HG03103 (cell line): ENCODE measurements around the gene IGSF10.

Experiments used
- ATAC-seq: cut with Tn5 transposase; IDR thresholded peaks from one replicate; pipeline ENCODE4 v1.9.1; 2021; ENCODE audit warnings: low read depth; ENCODE audit not compliant: unreplicated experiment

The IGSF10 gene

GRCh38 chr3:151462278-151462780 is 1.5 kb upstream of the IGSF10 start:
- no peak for ATAC-seq

DNA sequence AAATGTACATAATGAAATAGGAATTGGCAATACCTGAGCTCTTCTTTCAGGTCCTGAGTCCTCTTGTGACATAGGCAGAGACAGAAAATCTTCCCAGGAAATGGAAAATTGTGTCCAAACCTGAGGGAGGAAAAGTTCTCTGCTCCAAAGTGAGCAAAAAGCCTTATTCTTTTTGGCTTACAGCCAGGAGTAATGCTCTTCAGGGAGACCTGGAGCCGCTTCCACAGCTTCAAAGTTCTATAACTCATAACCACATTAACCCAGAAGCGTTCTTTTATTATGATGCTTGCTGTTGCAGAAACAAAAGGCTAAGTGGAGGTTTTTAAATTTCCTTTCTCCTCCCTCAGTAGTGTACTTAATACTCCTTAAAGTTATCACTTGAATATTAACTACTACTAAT is 633 bp downstream of the IGSF10 start:
- no peak for ATAC-seq

DNA sequence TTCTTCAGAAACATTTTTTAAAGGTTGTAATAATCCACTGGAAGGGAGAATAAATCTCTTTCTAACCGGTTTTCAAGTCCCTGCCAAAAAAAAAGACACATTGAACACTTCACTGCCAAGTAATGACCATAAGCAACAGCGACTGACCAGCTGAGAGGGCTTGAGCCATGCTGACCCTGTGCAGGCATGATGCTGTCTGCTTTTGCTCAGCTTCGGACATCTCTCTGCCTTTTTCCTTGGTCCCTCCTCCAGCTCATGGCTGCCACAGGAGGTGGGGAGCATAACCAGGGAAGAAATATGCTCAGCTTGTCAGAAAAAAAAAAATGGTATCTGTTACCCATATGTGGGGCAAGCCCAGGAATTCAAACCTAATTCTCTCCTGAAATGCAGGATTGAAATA is 1.5 kb downstream of the IGSF10 start:
- ATAC-seq: no peak

DNA sequence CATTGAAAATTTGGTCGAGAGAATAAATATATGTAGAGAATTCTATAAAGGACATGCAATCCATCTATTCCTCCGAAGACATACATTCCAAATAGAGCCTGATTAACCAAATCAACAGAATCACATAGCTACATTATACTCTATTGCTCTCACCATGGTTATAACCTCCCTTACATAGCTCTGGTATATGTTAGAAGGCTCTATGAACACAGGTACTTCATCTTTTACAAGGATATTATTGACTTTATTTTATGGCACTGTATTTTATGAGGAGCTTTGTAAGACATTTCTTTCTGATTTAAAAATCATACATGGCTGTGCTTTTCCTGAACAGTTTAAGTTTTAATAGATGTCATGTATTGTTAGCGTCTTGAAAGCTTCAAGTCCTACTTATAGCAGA is 4.8 kb downstream of the IGSF10 start:
- ATAC-seq: no peak

GRCh38 chr3:151452841-151453240 is 8.0 kb downstream of the IGSF10 start:
- ATAC-seq: no peak

GRCh38 chr3:151452368-151452767 is 8.5 kb downstream of the IGSF10 start:
- no peak for ATAC-seq

DNA sequence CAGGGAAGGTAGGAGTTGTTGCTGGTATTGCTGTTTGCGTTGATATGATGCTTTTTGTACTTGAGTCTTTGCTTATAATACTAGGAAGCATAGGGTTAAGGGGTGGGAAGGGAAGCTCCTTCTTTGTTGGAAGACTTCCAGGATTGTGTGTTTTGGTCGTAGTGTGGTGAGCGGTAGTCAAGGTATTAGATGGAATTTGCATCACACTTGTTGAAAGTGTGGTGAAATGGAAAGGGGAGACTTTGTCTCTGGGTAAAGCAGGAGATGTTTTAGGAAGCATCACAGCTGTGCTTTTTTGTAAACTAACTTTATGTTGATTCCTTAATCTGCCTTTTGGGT is 14.9 kb downstream of the IGSF10 start:
- ATAC-seq: no peak

GRCh38 chr3:151445273-151446001 is 15.4 kb downstream of the IGSF10 start:
- no peak for ATAC-seq

GRCh38 chr3:151443583-151443982 is 17.3 kb downstream of the IGSF10 start:
- ATAC-seq: no peak

GRCh38 chr3:151440940-151441339 is 19.9 kb downstream of the IGSF10 start:
- no peak for ATAC-seq

- peak; percentile 79 for ATAC-seq
Observed at GRCh38 chr3:151439652-151440125, 21.2 kb downstream of the IGSF10 start.

- ATAC-seq: no peak
Observed at GRCh38 chr3:151437906-151438305, 23.0 kb downstream of the IGSF10 start.

- no peak for ATAC-seq
Observed at GRCh38 chr3:151436675-151437446, 24.0 kb downstream of the IGSF10 start.

GRCh38 chr3:151434151-151434890 is 26.5 kb downstream of the IGSF10 start:
- ATAC-seq: no peak

GRCh38 chr3:151432616-151433372 is 28.1 kb downstream of the IGSF10 start:
- no peak for ATAC-seq

DNA sequence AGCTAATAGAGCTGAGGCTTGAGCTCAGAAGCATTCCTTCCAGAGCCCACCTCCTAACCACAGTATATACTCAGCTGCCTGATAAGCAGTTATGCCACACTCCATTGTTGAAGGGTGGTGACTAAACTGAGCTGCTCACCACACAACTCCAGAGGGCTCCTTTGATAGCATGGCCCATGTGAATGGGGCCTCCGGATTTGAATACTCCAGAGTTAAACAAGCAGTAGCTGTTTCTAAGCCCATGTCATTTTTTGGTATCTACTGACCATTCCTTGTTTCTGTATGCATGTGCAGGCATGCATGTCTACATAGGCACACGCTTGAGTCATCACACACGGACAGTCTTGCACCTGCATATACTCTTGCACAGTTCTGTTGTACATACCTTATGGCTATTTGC is 28.9 kb downstream of the IGSF10 start:
- ATAC-seq: no peak

DNA sequence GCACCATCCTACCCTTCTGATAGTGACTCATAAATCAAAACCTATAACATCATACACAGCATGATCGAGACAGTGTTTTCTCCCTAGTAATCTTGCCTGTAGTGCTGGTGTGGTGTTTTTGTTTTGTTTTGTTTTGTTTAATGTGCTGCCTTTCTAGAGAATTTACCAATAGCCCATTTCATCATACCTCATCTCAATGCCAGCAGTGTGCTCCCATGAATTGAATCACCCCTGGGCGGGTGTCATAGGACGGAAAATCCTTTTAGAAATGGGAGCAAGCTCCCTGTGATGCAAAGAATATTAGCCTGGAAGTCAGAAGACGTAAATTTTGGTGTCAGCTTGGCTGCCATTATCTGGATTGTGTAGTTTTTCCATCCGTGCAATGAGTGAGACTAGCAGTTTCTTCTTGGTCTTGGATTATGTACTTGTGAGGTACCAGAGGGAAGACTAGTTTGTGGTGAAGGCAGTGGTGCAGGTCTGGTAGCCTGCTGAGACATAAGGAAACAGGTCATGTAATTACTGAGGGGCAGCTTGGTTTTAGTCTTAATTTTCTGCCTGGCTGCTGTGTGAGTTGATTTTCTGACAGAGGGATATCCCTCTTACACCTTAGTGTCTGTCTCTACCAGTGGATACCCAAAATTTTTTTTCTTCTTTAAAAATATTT is 29.9 kb downstream of the IGSF10 start:
- ATAC-seq: no peak

DNA sequence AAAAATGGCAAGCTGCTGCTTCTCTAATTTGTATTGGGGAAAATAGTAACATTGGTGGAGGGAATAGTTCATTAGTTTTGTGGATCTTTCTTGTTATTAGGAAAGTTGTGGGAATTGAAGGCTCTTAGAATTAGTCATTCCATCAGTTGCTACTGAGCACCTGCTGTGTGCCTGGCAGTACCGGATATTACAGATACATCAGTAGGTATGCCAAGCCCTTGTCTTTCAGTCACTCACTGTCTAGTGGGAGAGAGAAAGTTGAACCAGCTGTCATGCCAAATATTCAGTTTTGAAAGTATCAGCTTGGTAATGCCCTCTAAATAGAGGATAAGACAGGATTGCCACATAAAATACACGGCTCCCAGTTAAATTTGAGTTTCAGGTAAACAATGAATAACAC is 32.5 kb downstream of the IGSF10 start:
- ATAC-seq: no peak

DNA sequence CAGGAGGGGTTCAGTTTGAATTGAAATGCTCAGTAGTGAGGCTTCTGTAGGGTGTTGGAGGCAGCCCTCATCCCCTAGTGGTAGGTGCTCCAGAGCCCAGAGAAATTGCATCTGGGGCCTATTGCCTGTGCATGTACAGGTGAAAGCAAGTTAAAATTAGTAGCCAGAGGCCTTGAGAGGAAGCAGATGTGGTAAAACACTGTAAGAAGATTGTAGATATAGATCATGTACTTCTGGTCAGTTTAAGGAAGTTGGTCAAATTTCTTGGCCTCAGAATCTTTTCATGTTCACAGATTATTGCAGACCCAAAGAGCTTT is 34.6 kb downstream of the IGSF10 start:
- peak; percentile 80 for ATAC-seq
